RWPE2 (cell line): ENCODE measurements around the gene CACNA1E.

Experiments
- ATAC-seq: fragments of 200-7000 bp; cut with Tn5 transposase; 3 replicates; pipeline ENCODE4 v1.9.1; 2021; ENCODE audit warnings: low read depth
- DNase-seq: peaks from one replicate; pipeline ENCODE4 v3.0.0-alpha.2; 2020; ENCODE audit warnings: low spot score
- H3K27ac ChIP-seq: fragments of 450-650 bp; 2 replicates; pipeline ENCODE4 v1.5.1; 2017; ENCODE audit warnings: mild to moderate bottlenecking; ENCODE audit not compliant: poor library complexity, severe bottlenecking
- H3K27me3 ChIP-seq: fragments of 250-450 bp; sonication (Bioruptor Pico); 2 replicates; pipeline ENCODE4 v1.5.1; 2021; ENCODE audit warnings: mild to moderate bottlenecking, moderate library complexity; ENCODE audit not compliant: insufficient read depth, poor library complexity, severe bottlenecking
- H3K36me3 ChIP-seq: fragments of 250-450 bp; sonication (Bioruptor Pico); 2 replicates; pipeline ENCODE4 v1.5.1; 2020; ENCODE audit warnings: low read depth, mild to moderate bottlenecking, moderate library complexity
- H3K4me1 ChIP-seq: fragments of 250-450 bp; sonication (Bioruptor Pico); 2 replicates; pipeline ENCODE4 v1.5.1; 2021; ENCODE audit warnings: mild to moderate bottlenecking, moderate library complexity; ENCODE audit not compliant: insufficient read depth, poor library complexity, severe bottlenecking
- H3K4me3 ChIP-seq: fragments of 250-450 bp; sonication (Bioruptor Pico); 2 replicates; pipeline ENCODE4 v1.5.1; 2021; ENCODE audit warnings: mild to moderate bottlenecking, moderate library complexity; ENCODE audit not compliant: severe bottlenecking
- H3K9me3 ChIP-seq: fragments of 250-450 bp; sonication (Bioruptor Pico); 2 replicates; pipeline ENCODE4 v1.5.1; 2021; ENCODE audit warnings: mild to moderate bottlenecking, moderate library complexity; ENCODE audit not compliant: severe bottlenecking
- CTCF ChIP-seq: fragments of 450-650 bp; IDR thresholded peaks from one replicate; pipeline ENCODE4 v1.5.1; 2017; ENCODE audit warnings: mild to moderate bottlenecking, moderate library complexity; ENCODE audit not compliant: poor library complexity, severe bottlenecking

Gene CACNA1E

GRCh38 chr1:181793831-181794230, 310.5 kb downstream of the CACNA1E start:
- Histone ChIP-seq H3K36me3 (no peaks in the 10 kb centered on the region), H3K9me3 (no peaks in the 10 kb centered on the region), H3K4me3 (no peak overlapping the region), H3K27me3 (peaks cover 5% of the 10 kb centered on the region), H3K27ac (no peak overlapping the region), H3K4me1 (no peaks in the 10 kb centered on the region)
- TF ChIP-seq CTCF = no peak
- ATAC-seq = no peak
- DNase-seq = no peak

GRCh38 chr1:181794332-181794731, 311.0 kb downstream of the CACNA1E start:
- no peaks in the 10 kb centered on the region for H3K9me3 ChIP-seq
- ATAC-seq (no peak), DNase-seq (no peak)
- H3K27me3 ChIP-seq = peaks cover 5% of the 10 kb centered on the region
- no peaks in the 10 kb centered on the region for H3K4me1 ChIP-seq
- no peaks in the 10 kb centered on the region for H3K36me3 ChIP-seq
- no peak overlapping the region for H3K4me3 ChIP-seq
- no peak for TF ChIP-seq CTCF
- H3K27ac ChIP-seq = no peak overlapping the region

GRCh38 chr1:181798191-181798926, 315.0 kb downstream of the CACNA1E start:
- Histone ChIP-seq H3K27ac (no peak overlapping the region), H3K27me3 (no peaks in the 10 kb centered on the region), H3K36me3 (no peaks in the 10 kb centered on the region), H3K9me3 (no peaks in the 10 kb centered on the region), H3K4me3 (no peak overlapping the region), H3K4me1 (no peaks in the 10 kb centered on the region)
- TF ChIP-seq CTCF = no peak
- DNase-seq (no peak), ATAC-seq (no peak)

- TF ChIP-seq CTCF = no peak
- Histone ChIP-seq H3K4me1 (no peaks in the 10 kb centered on the region), H3K4me3 (no peak overlapping the region), H3K9me3 (no peaks in the 10 kb centered on the region), H3K36me3 (no peaks in the 10 kb centered on the region), H3K27ac (no peak overlapping the region), H3K27me3 (no peaks in the 10 kb centered on the region)
- no peak for ATAC-seq
- DNase-seq = no peak
These were observed 318.3 kb downstream of the CACNA1E start for GRCh38 chr1:181801617-181802016.

GRCh38 chr1:181802466-181802865, 319.1 kb downstream of the CACNA1E start:
- no peaks in the 10 kb centered on the region for H3K27me3 ChIP-seq
- no peaks in the 10 kb centered on the region for H3K36me3 ChIP-seq
- no peak for TF ChIP-seq CTCF
- no peak overlapping the region for H3K4me3 ChIP-seq
- H3K4me1 ChIP-seq = no peaks in the 10 kb centered on the region
- ATAC-seq (no peak), DNase-seq (no peak)
- H3K27ac ChIP-seq = no peak overlapping the region
- no peaks in the 10 kb centered on the region for H3K9me3 ChIP-seq
